SU-DHL-6 (cell line): ENCODE measurements around the gene XYLB.

Experiments
- H2AFZ ChIP-seq: fragments of 200-600 bp; sonication (generic); 2 replicates; pipeline ENCODE4 v1.6.1; 2014; ENCODE audit warnings: low read depth, mild to moderate bottlenecking, moderate library complexity, mixed read lengths, antibody characterized with exemption, low read length; ENCODE audit not compliant: severe bottlenecking
- H3F3A ChIP-seq: fragments of 200-600 bp; shearing (Covaris generic); 2 replicates; pipeline ENCODE4 v1.6.0; 2016; ENCODE audit warnings: antibody characterized with exemption, mild to moderate bottlenecking; ENCODE audit not compliant: insufficient read depth
- H3K27ac ChIP-seq: fragments of 200-600 bp; sonication (generic); 2 replicates; pipeline ENCODE4 v1.5.1; 2016; ENCODE audit warnings: low read depth, mild to moderate bottlenecking, low read length, moderate library complexity, mixed read lengths
- H3K27me3 ChIP-seq: fragments of 200-600 bp; sonication (generic), shearing (Covaris generic); 2 replicates; pipeline ENCODE4 v1.6.0; 2014; ENCODE audit warnings: mild to moderate bottlenecking, low read length
- H3K36me3 ChIP-seq: fragments of 200-600 bp; sonication (generic); 2 replicates; pipeline ENCODE4 v1.6.1; 2014; ENCODE audit warnings: mild to moderate bottlenecking, low read length, mixed read lengths
- H3K4me2 ChIP-seq: fragments of 300-600, 200-600 bp; shearing (Covaris generic), sonication (generic); 2 replicates; pipeline ENCODE4 v1.6.0; 2014; ENCODE audit warnings: low read length, low read depth, mild to moderate bottlenecking; ENCODE audit not compliant: poor library complexity, severe bottlenecking
- H3K4me3 ChIP-seq: fragments of 200-600 bp; sonication (generic); 2 replicates; pipeline ENCODE4 v1.5.1; 2014; ENCODE audit warnings: antibody characterized with exemption, low read length, mild to moderate bottlenecking, mixed read lengths; ENCODE audit not compliant: insufficient read depth, poor library complexity, severe bottlenecking
- H3K79me2 ChIP-seq: fragments of 200-600 bp; sonication (generic); 2 replicates; pipeline ENCODE4 v1.6.1; 2014; ENCODE audit warnings: mild to moderate bottlenecking, low read length, moderate library complexity; ENCODE audit not compliant: insufficient read depth
- H3K9ac ChIP-seq: fragments of 200-600 bp; sonication (generic); 2 replicates; pipeline ENCODE4 v1.7.0; 2014; ENCODE audit warnings: mild to moderate bottlenecking, low read length
- H3K9me2 ChIP-seq: fragments of 200-600 bp; sonication (generic); replicated peaks from 2 replicates; pipeline ENCODE4 v1.6.1; 2014; ENCODE audit warnings: low read length; ENCODE audit not compliant: insufficient read depth
- H3K9me3 ChIP-seq: fragments of 200-600 bp; sonication (generic); 2 replicates; pipeline ENCODE4 v1.6.1; 2014; ENCODE audit warnings: low read length, mixed read lengths; ENCODE audit not compliant: insufficient read depth
- H4K20me1 ChIP-seq: fragments of 200-600 bp; sonication (generic); 2 replicates; pipeline ENCODE4 v1.6.1; 2014; ENCODE audit warnings: low read depth, mild to moderate bottlenecking, antibody characterized with exemption, low read length, moderate library complexity, mixed read lengths
- EZH2phosphoT487 ChIP-seq: fragments of 200-600 bp; sonication (generic), shearing (Covaris generic); conservative IDR thresholded peaks from 2 replicates; pipeline ENCODE4 v1.6.1; 2018; ENCODE audit warnings: mild to moderate bottlenecking, antibody characterized with exemption, low read length, moderate library complexity, mixed read lengths
- TF ChIP-seq, protein P1 (sequence below): fragments of 200-600 bp; sonication (generic); IDR thresholded peaks from one replicate; pipeline ENCODE4 v1.5.1; 2017; ENCODE audit warnings: antibody characterized with exemption, mild to moderate bottlenecking, low read length, moderate library complexity; ENCODE audit not compliant: insufficient read depth, poor library complexity, severe bottlenecking

The XYLB gene

DNA sequence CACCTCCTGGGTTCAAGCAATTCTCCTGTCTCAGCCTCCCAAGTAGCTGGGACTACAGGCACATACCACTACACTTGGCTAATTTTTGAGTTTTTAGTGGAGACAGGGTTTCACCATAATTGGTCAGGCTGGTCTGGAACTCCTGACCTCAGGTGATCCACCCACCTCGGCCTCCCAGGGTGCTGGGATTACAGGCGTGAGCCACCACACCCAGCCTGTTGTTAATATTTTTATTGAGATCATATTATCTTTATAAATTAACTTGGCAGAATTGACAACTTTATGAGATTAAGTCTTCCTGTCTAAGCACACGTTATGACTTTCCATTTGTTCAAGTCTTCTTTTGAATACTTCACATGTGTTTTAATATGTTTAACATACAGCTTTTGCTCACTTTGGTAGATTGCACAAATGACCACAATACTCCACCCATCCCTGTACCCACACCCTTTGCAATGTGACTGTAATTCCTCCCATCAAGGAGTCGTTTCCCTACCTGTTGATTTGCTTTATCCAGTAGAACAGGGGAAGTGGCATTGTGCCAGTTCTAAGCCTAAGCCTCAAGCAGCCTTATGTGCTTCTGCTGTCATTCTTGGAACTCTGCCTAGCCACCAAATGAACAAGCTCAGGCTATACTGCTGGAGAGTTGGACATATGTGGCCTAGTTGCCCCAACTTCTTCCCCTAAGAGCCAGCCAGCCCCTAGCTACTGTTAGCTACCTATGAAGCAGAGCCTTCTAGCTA lies 8.2 kb downstream of the XYLB start:
- H3K27me3 ChIP-seq, result no peaks in the 10 kb centered on the region
- no peak overlapping the region for H3K9ac ChIP-seq
- TF ChIP-seq, protein P1, sequence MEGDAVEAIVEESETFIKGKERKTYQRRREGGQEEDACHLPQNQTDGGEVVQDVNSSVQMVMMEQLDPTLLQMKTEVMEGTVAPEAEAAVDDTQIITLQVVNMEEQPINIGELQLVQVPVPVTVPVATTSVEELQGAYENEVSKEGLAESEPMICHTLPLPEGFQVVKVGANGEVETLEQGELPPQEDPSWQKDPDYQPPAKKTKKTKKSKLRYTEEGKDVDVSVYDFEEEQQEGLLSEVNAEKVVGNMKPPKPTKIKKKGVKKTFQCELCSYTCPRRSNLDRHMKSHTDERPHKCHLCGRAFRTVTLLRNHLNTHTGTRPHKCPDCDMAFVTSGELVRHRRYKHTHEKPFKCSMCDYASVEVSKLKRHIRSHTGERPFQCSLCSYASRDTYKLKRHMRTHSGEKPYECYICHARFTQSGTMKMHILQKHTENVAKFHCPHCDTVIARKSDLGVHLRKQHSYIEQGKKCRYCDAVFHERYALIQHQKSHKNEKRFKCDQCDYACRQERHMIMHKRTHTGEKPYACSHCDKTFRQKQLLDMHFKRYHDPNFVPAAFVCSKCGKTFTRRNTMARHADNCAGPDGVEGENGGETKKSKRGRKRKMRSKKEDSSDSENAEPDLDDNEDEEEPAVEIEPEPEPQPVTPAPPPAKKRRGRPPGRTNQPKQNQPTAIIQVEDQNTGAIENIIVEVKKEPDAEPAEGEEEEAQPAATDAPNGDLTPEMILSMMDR, result no peak
- no peak for TF ChIP-seq EZH2phosphoT487
- no peaks in the 10 kb centered on the region for H3K9me2 ChIP-seq
- no peak overlapping the region for H3K4me3 ChIP-seq
- no peak overlapping the region for H3K27ac ChIP-seq
- H3K79me2 ChIP-seq, result peaks cover 7% of the 10 kb centered on the region
- H3F3A ChIP-seq, result no peaks in the 10 kb centered on the region
- no peak overlapping the region for H3K4me2 ChIP-seq
- H2AFZ ChIP-seq, result no peak overlapping the region
- H3K36me3 ChIP-seq, result 0 out of 2 replicates have a peak, but pooled peaks cover 4% of the 10 kb centered on the region
- H3K9me3 ChIP-seq, result no peaks in the 10 kb centered on the region
- H4K20me1 ChIP-seq, result no peaks in the 10 kb centered on the region

DNA sequence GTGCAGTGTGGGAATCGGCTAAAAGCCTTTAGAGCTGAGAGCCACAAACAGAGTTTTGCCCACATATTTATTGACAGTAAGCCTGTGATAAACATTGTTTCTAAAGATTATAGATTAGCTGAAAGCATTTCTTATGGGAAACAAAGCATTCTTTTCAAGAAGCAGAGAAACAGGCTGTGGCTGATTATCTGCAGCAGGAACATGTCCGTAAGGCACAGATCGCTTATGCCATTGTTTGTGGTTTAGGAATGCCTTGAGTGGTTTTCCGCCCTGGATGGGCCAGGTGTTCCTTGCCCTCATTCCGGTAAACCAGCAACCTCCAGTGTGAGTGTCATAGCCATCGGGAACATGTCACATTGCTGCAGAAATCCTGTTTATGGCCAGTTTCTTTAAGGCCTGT lies 12.5 kb downstream of the XYLB start:
- H4K20me1 ChIP-seq, result no peaks in the 10 kb centered on the region
- no peaks in the 10 kb centered on the region for H3K36me3 ChIP-seq
- no peaks in the 10 kb centered on the region; the same call in 1 of the 2 replicates for H3K79me2 ChIP-seq
- no peak overlapping the region for H3K27ac ChIP-seq
- H3K9me3 ChIP-seq, result no peaks in the 10 kb centered on the region
- no peaks in the 10 kb centered on the region for H3K9me2 ChIP-seq
- H3F3A ChIP-seq, result no peaks in the 10 kb centered on the region
- no peak overlapping the region for H3K9ac ChIP-seq
- no peaks in the 10 kb centered on the region for H3K27me3 ChIP-seq
- H3K4me3 ChIP-seq, result no peak overlapping the region
- no peak overlapping the region for H3K4me2 ChIP-seq
- no peak for TF ChIP-seq EZH2phosphoT487
- TF ChIP-seq, protein P1, result no peak
- H2AFZ ChIP-seq, result no peak overlapping the region

DNA sequence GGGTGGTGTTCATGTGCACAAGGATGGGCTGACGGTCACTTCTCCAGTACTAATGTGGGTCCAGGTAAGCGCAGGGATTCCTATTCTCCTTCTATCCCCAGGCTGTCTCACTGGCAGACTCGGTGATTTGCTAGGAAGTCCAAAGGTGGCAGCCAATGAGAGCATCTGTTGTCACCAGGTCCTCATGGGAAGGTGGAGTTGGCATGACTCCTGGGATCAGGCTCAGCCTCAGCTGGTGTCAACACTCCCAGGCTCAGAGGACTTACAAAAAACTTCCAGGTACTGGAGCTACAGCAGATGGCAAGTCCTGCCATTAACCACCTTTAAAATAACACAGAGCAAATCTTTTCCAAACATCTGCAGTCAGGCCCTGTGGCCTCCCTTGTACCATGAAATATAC lies 13.8 kb downstream of the XYLB start:
- Histone ChIP-seq H3K4me2 (no peak overlapping the region), H4K20me1 (no peaks in the 10 kb centered on the region), H3K9me2 (no peaks in the 10 kb centered on the region), H3K4me3 (no peak overlapping the region), H3K9ac (no peak overlapping the region), H3K9me3 (no peaks in the 10 kb centered on the region), H3K36me3 (no peaks in the 10 kb centered on the region), H3F3A (no peaks in the 10 kb centered on the region), H3K27ac (no peak overlapping the region), H2AFZ (no peak overlapping the region), H3K79me2 (no peaks in the 10 kb centered on the region; the same call in 1 of the 2 replicates), H3K27me3 (no peaks in the 10 kb centered on the region)
- TF ChIP-seq EZH2phosphoT487, result no peak

DNA sequence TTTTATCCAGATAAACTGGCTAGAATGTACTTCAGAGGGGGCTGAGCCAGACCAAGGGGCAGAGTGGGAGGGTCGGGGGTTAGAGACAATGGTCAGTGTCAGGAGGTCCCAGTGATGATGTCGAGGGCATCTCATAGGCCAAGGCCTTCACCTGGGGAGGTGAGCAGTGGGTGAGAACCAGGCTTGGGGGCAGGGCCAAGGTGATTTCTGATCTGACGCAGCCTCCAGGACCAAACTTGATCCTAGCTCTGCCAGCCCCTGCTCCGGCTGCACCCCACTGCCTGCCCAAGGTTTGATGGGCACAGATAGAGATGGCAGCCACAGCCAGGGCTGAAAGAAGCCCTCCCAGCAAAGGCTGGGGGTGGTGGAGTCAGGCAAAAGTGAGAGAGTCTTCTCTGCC lies 14.9 kb downstream of the XYLB start:
- no peaks in the 10 kb centered on the region for H3K9me3 ChIP-seq
- H3K9ac ChIP-seq, result no peak overlapping the region
- H3K36me3 ChIP-seq, result no peaks in the 10 kb centered on the region
- no peak overlapping the region for H2AFZ ChIP-seq
- H3K4me3 ChIP-seq, result no peak overlapping the region
- H4K20me1 ChIP-seq, result no peaks in the 10 kb centered on the region
- TF ChIP-seq, protein P1, result no peak
- TF ChIP-seq EZH2phosphoT487, result no peak
- no peak overlapping the region for H3K27ac ChIP-seq
- H3K79me2 ChIP-seq, result no peaks in the 10 kb centered on the region
- no peaks in the 10 kb centered on the region for H3K27me3 ChIP-seq
- H3K9me2 ChIP-seq, result no peaks in the 10 kb centered on the region
- H3K4me2 ChIP-seq, result no peak overlapping the region
- no peaks in the 10 kb centered on the region for H3F3A ChIP-seq
